CD4-positive, alpha-beta T cell treated with Interleukin-6 at 100 ng/mL for 8 hours (primary cell): ENCODE data around the gene CYP2A7.
"Not testable (repeated sequence)": the region's sequence is repeated elsewhere in the genome, so short reads cannot be mapped to it uniquely, and the experiment has no call there.

Source experiments
- DNase-seq: peaks from one replicate; pipeline ENCODE4 v3.0.0-alpha.2; 2020; ENCODE audit warnings: mixed read lengths, low spot score

Gene CYP2A7

GRCh38 chr19:40896843-40897789 lies 15.1 kb upstream of the CYP2A7 start:
- DNase-seq, result not testable (repeated sequence)

- no peak for DNase-seq
Observed at GRCh38 chr19:40896418-40896796, 14.4 kb upstream of the CYP2A7 start.

GRCh38 chr19:40893112-40893511 lies 11.1 kb upstream of the CYP2A7 start:
- DNase-seq, result no peak

- no peak for DNase-seq
Observed at GRCh38 chr19:40889366-40889765, 7.3 kb upstream of the CYP2A7 start.

- no peak for DNase-seq
Observed at GRCh38 chr19:40888191-40888590, 6.2 kb upstream of the CYP2A7 start.

GRCh38 chr19:40884187-40884931 lies 2.3 kb upstream of the CYP2A7 start:
- DNase-seq, result not testable (repeated sequence)

GRCh38 chr19:40879349-40879748 lies 2.7 kb downstream of the CYP2A7 start:
- DNase-seq, result not testable (repeated sequence)

- peak; percentile 95 for DNase-seq
Observed at GRCh38 chr19:40875526-40875951, 6.5 kb downstream of the CYP2A7 start.

- not testable (repeated sequence) for DNase-seq
Observed at GRCh38 chr19:40874874-40875273, 7.2 kb downstream of the CYP2A7 start.

GRCh38 chr19:40873873-40874272 lies 8.2 kb downstream of the CYP2A7 start:
- DNase-seq, result not testable (repeated sequence)

GRCh38 chr19:40872209-40872608 lies 9.8 kb downstream of the CYP2A7 start:
- DNase-seq, result no peak

- no peak for DNase-seq
Observed at GRCh38 chr19:40867701-40868100, 14.3 kb downstream of the CYP2A7 start.

- not testable (repeated sequence) for DNase-seq
Observed at GRCh38 chr19:40864739-40865496, 17.1 kb downstream of the CYP2A7 start.

- DNase-seq, result no peak
Observed at GRCh38 chr19:40862785-40863184, 19.2 kb downstream of the CYP2A7 start.

GRCh38 chr19:40862333-40862732 lies 19.7 kb downstream of the CYP2A7 start:
- no peak for DNase-seq

- DNase-seq, result no peak
Observed at GRCh38 chr19:40858109-40858508, 23.9 kb downstream of the CYP2A7 start.

GRCh38 chr19:40852467-40853152 lies 29.4 kb downstream of the CYP2A7 start:
- not testable (repeated sequence) for DNase-seq

- not testable (repeated sequence) for DNase-seq
Observed at GRCh38 chr19:40850277-40850676, 31.8 kb downstream of the CYP2A7 start, which contains the start of gene CYP2A6. CYP2A6 (minus strand) TSS chr19:40850447; CDS start chr19:40850426, 21 bp downstream.

GRCh38 chr19:40846722-40847121 lies 35.3 kb downstream of the CYP2A7 start:
- DNase-seq, result not testable (repeated sequence)

- not testable (repeated sequence) for DNase-seq
Observed at GRCh38 chr19:40843653-40844052, 38.4 kb downstream of the CYP2A7 start.

GRCh38 chr19:40842997-40843652 lies 38.9 kb downstream of the CYP2A7 start:
- not testable (repeated sequence) for DNase-seq
